Activated naive CD8-positive, alpha-beta T cell treated with anti-CD3 and anti-CD28 coated beads, Interleukin-2, amount 50 U/mL, for 16 hours (primary cell): ENCODE data around the gene GGN.
"Not testable (repeated sequence)": the region's sequence is repeated elsewhere in the genome, so short reads cannot be mapped to it uniquely, and the experiment has no call there.

Source experiments
- DNase-seq: peaks from one replicate; pipeline ENCODE4 v3.0.0-alpha.2; 2020; ENCODE audit warnings: low read depth, low spot score

The GGN gene

DNA sequence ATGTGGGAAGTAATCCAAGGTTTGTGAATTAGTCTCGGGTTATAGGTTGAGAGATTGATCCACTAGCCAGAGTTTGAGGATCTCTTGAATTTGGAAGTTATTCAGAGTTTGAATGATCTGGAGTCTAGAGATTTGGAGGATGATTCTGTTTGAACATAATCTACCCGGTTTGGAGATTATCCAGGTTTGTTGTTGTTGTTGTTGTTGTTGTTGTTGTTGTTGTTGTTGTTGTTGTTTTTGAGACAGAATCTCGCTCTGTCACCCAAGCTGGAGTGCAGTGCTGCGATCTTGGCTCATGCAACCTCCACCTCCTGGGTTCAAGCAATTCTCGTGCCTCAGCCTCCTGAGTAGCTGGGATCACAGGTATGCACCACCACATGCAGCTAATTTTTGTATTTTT is 24.1 kb upstream of the GGN start:
- not testable (repeated sequence) for DNase-seq

DNA sequence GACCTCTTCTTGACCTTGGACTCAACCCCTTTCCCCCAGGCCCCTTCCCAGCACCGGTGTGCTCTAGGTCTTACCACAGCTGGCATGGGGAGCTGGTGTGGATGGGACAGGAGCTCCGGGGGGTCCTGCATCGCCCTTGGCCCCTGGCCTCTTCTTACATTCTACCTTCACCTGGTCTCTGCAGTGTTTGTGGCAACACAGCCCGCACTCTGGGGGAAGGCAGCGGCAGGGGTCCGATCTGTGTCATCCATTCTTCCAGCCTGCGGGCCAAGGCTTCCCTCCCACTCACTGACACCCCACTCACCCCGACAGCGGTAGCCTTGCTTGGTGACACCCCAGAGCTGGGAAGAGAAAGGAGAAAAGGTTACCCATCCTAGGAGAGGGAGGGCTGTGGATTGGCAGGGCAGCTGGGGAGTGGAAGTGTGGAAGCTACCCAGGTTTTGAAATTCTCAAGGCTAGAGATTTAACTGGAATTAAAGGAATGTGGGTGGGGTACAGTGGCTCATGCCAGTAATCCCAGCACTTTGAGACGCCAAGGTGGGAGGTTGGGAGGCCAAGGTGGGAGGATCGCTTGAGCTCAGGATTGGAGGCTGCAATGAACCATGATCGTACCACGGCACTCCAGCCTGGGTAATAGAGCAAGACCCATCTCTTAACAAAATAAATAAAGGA is 23.3 kb upstream of the GGN start:
- no peak for DNase-seq

DNA sequence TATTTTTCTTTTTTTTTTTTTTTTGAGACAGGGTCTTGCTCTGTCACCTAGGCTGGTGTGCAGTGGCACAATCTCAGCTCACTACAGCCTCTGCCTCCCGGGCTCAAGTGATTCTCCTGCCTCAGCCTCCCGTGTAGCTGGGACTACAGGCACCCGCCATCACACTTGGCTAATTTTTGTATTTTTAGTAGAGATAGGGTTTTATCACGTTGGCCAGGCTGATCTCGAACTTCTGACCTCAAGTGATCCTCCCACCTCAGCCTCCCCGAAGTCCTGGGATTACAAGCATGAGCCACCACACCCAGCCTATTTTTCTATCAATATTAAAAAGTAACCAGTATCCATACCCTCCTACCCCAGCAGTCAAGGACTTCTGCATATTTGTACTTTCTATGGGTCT is 22.6 kb upstream of the GGN start:
- DNase-seq: not testable (repeated sequence)

DNA sequence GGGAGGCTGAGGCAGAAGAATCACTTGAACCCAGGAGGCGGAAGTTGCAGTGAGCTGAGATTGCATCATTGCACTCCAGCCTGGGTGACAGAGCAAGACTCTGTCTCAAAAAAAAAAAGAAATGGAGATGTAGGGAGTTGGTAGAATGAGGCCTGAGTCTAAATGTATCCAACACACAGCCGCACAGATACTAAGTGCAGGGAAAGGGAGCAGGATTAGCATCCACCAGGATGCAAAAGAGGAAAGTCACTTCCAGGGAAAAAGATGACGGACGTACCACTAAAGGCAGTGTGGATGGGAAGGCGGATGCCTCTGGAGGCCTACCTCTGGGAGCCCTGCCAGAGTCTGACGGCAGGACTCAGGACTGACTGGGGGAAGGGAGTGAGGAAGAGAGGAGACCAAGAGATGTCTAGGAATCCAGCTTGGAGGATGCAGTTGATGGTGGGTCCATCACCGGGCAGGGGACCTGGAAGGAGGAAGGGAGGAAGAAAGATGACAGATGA is 21.8 kb upstream of the GGN start:
- no peak for DNase-seq

DNA sequence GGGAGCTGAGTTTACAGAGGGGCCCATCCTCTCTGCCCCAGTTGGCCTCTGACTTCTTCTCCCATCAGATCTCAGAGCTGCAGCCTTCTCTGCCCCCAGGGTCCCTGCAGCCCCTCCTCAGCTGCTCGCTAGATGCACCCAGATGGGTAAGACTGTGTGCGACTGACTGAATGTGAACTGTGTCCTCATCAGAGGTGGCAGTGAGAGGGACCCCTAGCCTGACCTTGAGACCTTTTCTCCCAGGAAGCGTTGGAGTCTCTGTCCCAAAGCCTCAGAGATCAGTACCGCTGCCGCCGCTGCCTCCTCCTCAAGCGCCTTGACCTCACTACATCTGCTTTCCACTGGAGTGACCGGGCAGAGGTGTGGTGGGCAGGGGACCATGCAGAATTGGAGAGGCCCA is 17.4 kb upstream of the GGN start:
- DNase-seq: no peak

DNA sequence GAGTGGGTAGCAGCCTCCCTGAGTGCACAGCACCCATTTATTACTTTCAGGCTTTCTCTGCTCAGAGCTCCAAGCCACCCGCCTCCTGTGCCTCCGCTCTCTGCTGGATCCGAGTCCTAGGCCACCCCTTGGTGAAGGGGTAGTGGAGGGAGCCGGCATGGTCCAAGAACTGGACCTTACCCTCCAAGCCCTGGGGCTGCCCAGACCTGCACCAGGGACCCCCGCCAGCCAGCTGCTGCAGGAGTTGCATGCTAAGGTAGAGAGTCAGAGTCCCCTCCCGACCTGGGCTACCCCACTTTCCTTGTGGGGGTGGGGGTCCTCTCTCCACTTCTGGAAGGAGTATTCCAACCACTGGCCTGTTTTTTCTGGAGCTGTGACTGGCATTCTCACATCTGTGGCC is 17.0 kb upstream of the GGN start:
- DNase-seq: no peak

DNA sequence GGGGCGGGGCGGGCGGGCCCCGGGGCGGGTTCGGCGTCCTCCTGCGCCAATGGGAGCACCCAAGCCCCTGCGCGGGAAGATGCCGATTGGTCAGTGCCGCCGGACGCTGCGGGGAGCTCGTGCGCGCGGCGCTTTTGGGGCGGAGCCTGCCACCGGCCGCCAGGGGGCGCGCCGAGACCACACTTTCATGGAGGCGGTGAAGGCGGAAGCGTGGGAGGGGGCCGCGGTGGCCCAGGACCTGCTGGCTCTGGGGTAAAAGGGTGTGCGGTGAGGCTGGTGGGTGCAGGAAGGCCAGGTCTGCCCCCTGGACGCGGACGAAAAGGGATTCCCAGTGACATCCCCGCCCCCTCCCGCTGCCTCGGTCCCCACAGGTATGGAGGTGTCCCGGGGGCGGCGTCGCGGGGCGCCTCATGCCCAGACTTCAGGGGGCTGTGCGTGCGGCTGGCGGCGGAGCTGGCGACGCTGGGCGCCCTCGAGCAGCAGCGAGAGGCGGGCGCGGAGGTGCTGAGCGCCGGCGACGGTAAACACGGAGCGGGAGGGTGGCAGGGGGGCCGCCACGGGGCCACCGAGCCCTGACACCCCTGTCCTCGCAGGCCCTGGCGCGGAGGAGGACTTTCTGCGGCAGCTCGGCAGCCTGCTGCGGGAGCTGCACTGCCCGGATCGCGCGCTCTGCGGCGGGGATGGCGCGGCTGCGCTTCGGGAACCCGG is 15.3 kb upstream of the GGN start, which contains the start of gene FAM98C:
Gene FAM98C, plus strand, starts transcription at position 127 of the 708 bp plus-strand sequence. Its CDS starts 61 bp downstream, at position 188.
- peak; percentile 93 for DNase-seq

DNA sequence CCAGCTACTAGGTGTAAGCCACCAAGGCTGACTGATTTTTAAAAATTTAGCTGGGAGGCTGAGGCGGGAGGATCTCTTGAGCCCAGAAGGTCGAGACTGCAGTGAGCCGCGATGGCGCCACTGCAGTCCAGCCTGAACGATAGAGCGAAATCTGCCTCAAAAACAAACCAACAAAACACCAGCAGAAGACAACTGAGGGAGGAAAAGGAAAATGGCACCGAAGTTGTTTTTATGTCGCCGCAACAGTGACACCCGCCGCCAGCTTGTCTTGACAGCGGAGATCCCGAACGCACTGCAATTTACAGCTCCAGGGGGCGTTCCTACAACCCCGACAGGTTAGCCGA is 14.8 kb upstream of the GGN start:
- DNase-seq: no peak

DNA sequence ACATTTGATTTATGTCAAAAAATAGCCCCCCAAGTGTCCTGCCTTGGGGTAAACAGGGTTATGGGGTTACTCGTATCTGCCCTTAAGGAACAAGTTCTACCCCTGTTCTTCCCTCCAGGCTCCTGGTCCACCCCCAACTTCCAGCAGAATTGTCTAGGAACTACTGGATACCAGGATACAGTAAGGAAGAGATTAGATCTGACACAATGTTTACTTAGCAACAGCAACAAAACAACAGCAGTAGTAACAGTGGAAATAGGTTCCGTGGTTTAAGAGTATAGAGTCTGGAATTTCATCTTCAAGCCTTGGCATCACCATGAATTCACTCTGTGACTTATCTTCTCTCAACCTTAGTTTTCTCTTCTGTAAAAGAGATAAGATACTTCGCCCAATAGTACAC is 13.3 kb upstream of the GGN start:
- DNase-seq: no peak

DNA sequence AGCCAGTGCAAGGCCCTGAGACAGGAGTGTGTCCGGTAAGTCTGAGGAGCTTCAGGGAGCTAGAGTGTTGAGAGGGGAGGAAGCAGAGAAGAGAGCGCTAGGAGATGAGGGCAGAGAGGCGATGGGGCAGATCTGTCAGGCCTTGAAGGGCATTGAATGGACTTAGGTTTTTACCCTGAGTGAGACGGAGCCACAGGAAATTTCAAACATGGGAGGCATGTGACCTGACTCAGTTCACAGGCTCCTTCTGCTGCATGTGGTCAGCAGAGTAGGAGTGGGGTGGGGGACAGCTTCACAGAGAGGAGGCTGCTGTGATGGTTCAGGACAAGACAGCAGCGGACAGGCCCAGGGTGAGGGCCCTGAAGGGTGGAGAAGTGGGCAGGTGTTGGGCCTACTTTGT is 12.5 kb upstream of the GGN start:
- DNase-seq: no peak

DNA sequence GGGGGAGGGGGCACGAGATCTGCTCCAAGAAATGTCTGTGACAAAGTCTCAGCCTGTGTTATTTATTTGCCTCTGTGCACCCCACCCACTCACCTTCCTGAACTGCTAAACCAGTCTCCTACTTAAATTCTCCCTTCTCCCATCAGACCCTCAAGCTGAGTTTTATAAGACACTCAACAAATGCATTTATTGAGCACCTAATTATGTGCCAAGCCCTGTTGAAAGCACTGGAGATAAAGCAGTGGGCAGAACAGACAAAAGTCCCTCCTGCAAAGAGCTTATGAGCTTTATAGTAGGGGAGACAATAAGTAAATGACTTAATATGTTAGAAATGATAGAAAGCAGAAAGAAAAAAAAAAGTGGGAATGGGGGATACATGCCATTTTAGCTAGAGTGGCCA is 11.7 kb upstream of the GGN start:
- DNase-seq: no peak

DNA sequence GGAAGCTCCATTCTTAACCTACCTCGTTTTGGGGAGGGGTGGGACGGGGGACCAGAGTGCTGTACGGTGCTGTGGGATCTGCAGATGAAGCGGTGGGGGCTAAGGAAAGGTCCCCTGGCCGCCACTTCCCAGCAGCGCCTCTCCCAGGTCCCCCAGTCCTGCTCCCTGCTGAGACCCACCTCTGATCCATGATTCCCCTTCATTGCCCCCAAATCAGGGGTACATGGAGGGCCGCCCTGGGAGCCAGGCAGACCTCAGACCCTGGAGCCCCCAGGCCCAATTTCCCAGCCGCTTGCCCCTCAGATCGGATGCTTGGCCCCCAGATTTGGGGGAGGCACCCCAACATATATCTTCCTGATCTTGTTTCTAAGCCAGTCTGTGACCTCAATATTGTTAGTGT is 11.2 kb upstream of the GGN start:
- DNase-seq: no peak

DNA sequence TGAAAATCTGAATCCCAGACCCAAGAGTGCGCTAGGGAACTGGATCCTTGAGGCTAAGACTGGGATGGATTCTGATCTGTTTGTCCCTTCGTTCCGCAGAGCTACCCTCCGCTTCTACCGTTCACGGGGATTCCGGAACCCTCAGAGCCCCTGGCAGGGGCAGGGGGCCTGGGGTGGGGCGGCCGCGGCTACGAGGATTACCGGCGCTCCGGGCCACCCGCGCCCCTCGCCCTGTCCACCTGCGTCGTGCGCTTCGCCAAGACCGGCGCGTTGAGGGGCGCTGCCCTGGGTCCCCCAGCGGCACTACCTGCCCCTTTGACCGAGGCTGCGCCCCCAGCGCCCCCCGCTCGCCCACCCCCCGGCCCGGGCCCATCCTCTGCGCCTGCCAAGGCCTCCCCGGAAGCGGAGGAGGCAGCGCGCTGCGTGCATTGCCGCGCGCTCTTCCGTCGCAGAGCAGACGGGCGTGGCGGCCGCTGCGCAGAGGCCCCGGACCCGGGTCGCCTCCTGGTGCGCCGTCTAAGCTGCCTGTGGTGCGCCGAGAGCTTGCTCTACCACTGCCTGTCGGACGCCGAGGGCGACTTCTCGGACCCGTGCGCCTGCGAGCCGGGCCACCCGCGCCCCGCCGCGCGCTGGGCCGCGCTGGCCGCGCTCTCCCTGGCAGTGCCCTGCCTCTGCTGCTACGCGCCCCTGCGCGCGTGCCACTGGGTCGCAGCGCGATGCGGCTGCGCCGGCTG is 7.7 kb upstream of the GGN start:
- no peak for DNase-seq

DNA sequence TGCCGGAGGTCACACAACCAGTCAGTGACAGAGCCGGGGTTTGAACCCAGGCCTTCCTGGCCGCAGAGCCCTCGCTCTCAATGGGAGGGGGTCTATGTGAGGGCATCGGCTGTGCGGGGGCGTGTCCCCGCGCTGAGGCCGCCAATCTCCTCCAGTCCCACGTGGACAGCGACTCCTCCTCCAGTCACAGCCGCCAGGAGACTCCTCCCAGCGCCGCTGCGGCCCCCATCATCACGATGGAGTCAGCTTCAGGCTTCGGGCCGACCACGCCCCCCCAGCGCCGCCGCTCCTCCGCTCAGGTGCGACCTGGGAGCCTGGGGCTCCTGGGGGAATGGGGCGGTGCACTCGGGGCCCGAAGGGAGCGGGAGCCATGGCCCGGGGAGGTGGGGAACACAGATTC is 6.7 kb upstream of the GGN start:
- peak; percentile 53 for DNase-seq

DNA sequence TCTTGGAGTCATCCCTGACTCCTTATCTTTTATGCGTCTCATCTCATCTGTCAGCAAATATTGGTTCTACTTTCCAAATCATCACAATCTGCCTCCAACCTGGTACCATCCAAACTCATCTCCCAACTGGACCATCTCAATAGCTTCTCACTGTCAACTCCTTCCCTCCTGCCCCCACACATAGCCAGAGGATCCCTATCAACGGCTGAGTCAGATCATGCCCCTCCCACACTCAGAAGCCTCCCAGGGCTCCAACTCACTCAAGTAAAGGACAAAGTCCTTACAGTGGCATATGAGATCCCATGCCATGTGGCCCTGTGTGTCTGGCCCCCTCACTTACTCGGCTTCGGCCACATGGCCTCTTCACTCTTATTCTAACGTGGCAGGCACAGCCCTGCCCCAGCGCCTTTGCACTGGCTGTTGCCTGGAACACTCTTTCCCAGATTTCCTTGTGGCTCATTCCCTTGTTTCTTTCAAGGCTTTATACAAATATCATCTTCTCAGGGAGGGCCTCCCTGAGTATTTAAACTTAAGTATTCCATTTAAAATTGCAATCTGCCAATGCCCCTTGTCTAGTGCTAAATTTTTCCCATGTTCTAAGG is 5.0 kb upstream of the GGN start:
- no peak for DNase-seq

DNA sequence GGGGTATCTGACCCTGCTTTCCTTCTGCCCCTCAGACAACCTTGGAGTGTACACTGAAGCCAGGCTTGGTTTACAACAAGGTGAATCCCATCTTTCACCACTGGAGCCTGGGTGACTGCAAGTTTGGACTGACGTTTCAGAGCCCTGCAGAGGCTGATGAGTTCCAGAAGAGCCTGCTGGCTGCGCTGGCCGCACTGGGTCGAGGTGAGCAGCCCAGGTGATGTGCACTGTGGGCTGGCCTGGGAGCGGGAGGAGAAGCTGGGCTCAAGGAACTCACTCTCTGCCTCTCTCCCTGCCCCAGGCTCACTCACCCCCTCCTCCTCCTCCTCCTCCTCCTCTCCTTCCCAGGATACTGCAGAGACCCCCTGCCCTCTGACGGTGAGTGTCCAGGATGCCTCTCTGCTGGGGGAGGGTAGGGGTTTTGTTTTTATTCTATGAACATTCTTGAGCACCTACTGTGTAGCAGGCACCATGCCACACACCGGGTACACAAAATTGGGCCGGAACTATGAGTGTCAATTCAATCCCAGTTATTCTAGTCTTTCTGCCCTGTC is 4.2 kb upstream of the GGN start:
- DNase-seq: no peak

DNA sequence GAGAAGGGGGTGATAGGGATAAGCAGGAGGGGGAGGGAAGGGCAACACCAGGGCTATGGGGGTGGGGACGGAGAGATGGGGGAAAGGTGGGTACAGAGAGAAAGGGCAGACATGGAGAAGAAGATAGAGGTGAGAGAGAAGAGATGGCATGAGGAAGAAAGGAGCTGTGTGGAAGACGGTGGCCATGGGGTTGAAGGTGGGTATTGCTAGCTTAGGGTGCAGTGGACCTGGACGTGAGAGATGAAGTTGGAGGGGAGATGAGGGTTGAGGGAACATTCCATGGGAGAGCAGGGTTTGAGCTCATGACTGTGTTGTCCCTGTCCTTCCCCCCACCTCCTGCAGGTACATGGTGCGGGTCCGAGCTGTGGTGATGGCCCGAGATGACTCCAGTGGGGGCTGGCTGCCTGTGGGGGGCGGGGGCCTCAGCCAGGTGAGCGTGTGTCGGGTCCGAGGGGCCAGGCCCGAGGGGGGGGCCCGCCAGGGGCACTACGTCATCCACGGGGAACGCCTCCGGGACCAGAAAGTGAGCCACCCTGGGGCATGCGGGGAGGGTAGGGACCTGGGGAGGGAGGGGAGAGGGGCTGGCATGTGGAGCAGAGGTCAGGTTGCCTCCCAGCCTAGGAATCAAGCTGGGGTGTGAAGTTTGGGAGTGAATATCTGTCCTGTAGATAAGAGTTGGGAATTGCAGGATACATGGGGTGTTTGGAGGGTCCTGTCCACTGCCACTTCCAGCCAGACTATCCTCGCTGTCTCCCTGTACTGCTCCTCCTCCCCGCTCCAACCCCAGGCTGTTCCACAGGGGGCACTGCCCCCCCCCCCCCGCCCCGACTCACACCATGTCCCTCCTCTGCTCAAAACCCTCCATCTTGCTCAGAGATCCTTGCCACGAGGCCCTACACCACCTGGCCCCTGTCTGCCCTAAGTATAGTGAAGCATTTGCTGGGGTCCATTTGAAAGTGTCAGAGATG is 2.4 kb upstream of the GGN start:
- DNase-seq: no peak

DNA sequence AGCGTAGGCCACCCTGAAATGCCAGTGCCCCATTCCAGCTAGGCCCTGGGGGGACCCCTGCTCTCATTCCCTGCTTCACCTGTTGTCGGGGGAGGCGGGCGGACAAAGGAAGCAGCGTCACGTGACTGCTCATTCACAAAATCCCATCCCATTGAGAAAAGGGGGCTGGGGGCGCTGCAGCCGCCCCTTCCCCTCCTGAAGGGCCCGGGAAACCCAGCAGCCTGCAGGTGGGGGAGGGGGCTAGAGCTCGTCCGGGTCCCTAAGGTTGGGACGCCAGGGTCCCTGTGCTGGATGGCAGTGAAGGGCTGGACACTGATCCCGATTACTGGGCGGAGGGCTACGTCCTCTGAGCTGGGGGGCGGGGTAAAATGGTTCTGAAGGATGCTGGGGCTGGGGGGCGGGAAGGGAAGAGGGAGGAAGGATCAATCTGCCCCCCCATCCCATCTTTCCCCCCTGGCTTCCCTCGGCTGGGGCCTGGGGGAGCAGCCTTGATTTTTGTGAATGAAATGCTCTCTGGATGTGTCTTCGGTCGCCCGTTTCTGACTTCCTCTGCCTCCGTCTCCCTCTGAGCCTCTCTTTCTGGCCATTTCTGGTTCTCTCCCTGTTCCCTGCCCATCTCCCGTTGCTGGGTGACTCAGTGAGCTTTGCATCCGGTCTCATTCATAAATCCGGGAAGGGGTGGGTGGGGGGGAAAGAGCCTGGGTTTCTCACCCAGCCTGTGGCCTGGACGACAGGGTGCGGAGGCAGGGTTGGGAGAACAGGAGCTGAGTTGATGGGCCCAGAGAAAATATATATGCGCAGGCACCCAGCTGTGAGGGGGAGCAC is 1.5 kb upstream of the GGN start:
- no peak for DNase-seq

DNA sequence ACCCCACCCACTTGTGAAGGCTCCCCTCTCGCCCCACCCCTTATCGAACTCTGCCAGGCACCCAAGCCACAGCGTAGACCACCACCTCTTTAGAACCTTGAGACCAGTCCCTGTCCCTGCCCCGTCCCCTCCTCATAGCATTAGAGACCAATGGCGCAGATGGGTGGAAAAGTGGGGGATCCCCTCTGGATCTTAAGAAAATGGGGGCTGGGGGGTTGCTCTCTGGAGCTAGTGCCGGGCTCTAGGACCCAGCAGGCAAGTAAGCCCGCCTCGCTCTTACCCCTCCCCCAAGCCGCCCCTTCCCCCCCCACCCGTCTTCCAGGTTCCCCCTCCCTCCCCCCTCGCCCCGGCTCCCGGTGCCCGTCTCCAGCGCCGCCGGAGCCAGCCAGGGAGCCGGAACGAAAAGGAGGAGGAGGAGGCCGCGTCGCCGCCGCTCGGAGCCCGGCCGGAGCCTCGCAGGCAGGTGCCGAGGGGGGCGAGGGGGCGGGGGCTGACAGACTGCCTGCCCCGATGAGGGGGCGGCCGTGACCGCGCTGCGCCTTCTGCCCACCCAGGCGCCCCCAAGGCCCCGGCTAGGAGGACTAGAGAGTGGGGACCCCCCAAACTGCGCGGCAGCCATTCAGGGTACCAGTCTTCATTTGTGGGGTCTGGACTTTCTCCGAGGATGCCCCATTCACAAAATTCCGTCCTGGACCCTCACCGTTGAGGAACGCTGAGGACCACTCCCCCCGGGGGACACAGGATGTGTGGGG is 691 bp upstream of the GGN start, which contains the start of gene SPRED3:
Gene SPRED3, plus strand, starts transcription at position 349 of the 752 bp plus-strand sequence. CDS start 1,606 bp downstream, outside the sequence.
- no peak for DNase-seq
